Fibroblast of lung (primary cell): ENCODE results near the gene FIBIN. TPM values are rescaled to one million over a fixed set of nuclear protein-coding genes. Genes with fewer than 3 reads are reported as not detected.

ENCODE experiments used
- DNase-seq, 2 donors: peaks; one replicate each; pipeline versions ENCODE4 v3.0.0 to v3.0.0-alpha.2; 2010; ENCODE audit warnings: low read depth in 2 of 2
- H2AFZ ChIP-seq: 2 replicates; pipeline ENCODE4 v1.5.1; 2012; ENCODE audit warnings: low read length, control low read depth, inconsistent platforms
- H3K27ac ChIP-seq: 2 replicates; pipeline ENCODE4 v1.5.1; 2011; ENCODE audit warnings: low read length, control low read depth; ENCODE audit not compliant: insufficient read depth
- H3K27me3 ChIP-seq: 2 replicates; pipeline ENCODE4 v1.5.1; 2011; ENCODE audit warnings: mild to moderate bottlenecking, low read length; ENCODE audit not compliant: control insufficient read depth, insufficient read depth
- H3K36me3 ChIP-seq: 2 replicates; pipeline ENCODE4 v1.5.1; 2011; ENCODE audit warnings: low read length; ENCODE audit not compliant: control insufficient read depth, insufficient read depth
- H3K4me1 ChIP-seq: 2 replicates; pipeline ENCODE4 v1.5.1; 2011; ENCODE audit warnings: low read length; ENCODE audit not compliant: control insufficient read depth, insufficient read depth; ENCODE audit errors: extremely low read depth
- H3K4me2 ChIP-seq: 2 replicates; pipeline ENCODE4 v1.5.1; 2011; ENCODE audit warnings: low read length, control low read depth; ENCODE audit not compliant: insufficient read depth; ENCODE audit errors: extremely low read depth
- H3K4me3 ChIP-seq, 4 experiments: fragments of 200-600 bp in 1 of 4; sonication (generic) in 1 of 4; replicated peaks in 1 of 4; 2 replicates each; pipeline ENCODE4 v1.5.1; 2011 to 2016; ENCODE audit warnings: low read length in 4 of 4, low read depth in 3 of 4, mild to moderate bottlenecking in 3 of 4, control low read depth in 2 of 4, inconsistent platforms in 1 of 4, mixed read lengths in 1 of 4; ENCODE audit not compliant: insufficient read depth in 1 of 4; ENCODE audit errors: control extremely low read depth in 1 of 4
- H3K79me2 ChIP-seq: 2 replicates; pipeline ENCODE4 v1.5.1; 2012; ENCODE audit warnings: mild to moderate bottlenecking, low read length, inconsistent platforms; ENCODE audit not compliant: control insufficient read depth, insufficient read depth
- H3K9ac ChIP-seq: 2 replicates; pipeline ENCODE4 v1.5.1; 2011; ENCODE audit warnings: mild to moderate bottlenecking, low read length, control low read depth; ENCODE audit not compliant: insufficient read depth
- H3K9me3 ChIP-seq: 2 replicates; pipeline ENCODE4 v1.5.1; 2012; ENCODE audit warnings: low read depth, low read length; ENCODE audit not compliant: control insufficient read depth, insufficient read depth
- H4K20me1 ChIP-seq: 2 replicates; pipeline ENCODE4 v1.5.1; 2011; ENCODE audit warnings: low read length; ENCODE audit not compliant: control insufficient read depth, insufficient read depth; ENCODE audit errors: extremely low read depth
- EZH2 ChIP-seq: IDR thresholded peaks from 2 replicates; pipeline ENCODE4 v1.5.1; 2012; ENCODE audit warnings: low read length, control low read depth, mild to moderate bottlenecking; ENCODE audit errors: missing control alignments
- polyA plus RNA-seq, 2 donors: library from polyadenylated mRNA; depleted of rRNA in 1 of 2; stranded (reverse) in 1 of 2; unstranded in 1 of 2; fragments of >200 nt; gene quantifications; 2 replicates each; pipeline ENCODE4 v1.2.1, GENCODE V29; 2011 to 2012; ENCODE audit warnings: missing spikeins in 1 of 2
- total RNA-seq: library from RNA; depleted of rRNA; stranded (reverse); fragments of >200 nt; gene quantifications from 2 replicates; pipeline ENCODE4 v1.2.1, GENCODE V29; 2014
- TF ChIP-seq, protein P1 (sequence below), 2 donors: IDR thresholded peaks in 1 of 2; conservative IDR thresholded peaks in 1 of 2; 1 replicate in 1 of 2; 2 replicates in 1 of 2; pipeline ENCODE4 v1.5.1; 2011 to 2012; ENCODE audit warnings: low read length in 2 of 2, control low read depth in 1 of 2, inconsistent platforms in 1 of 2, low read depth in 1 of 2, mild to moderate bottlenecking in 1 of 2

FIBIN gene
- total and polyA plus RNA-seq, 2 donors (not counting 1 experiment from before 2014, with no cell fraction given), result 14.9 to 89.8 TPM

DNA sequence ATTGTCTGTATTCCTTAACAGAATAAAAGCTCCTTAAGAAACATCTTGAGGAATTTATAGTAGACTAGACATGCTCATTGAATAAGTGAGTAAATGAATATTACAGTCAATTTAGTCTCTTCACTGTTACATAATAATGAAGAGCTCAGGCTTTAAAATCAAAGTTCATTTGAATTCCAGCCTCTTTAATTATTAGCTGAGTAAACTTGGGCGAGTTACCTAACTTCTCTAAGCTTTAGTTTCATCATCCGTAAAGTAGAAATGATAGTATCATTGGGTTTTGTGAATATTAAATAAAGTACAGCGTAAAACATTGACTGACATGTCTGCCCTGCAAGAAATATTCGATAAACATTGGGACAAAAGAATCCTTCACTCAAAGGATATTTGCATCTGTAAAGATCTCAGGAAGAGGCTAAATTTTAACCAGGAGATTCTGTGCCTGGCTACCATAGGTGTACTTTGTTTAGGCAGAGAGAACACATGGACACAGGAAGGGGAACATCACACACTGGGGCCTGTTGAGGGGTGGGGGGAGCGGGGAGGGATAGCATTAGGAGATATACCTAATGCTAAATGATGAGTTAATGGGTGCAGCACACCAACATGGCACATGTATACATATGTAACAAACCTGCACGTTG, 31.5 kb downstream of the FIBIN start:
- Histone ChIP-seq H3K9ac (no peak overlapping the region), H3K36me3 (no peaks in the 10 kb centered on the region), H3K27me3 (no peaks in the 10 kb centered on the region), H3K4me3 (no peak overlapping the region), H3K9me3 (no peaks in the 10 kb centered on the region), H4K20me1 (no peaks in the 10 kb centered on the region), H3K4me2 (no peak overlapping the region), H3K27ac (no peak overlapping the region), H2AFZ (no peak overlapping the region), H3K79me2 (no peaks in the 10 kb centered on the region), H3K4me1 (no peaks in the 10 kb centered on the region)
- no peak for TF ChIP-seq EZH2
- TF ChIP-seq, protein P1, sequence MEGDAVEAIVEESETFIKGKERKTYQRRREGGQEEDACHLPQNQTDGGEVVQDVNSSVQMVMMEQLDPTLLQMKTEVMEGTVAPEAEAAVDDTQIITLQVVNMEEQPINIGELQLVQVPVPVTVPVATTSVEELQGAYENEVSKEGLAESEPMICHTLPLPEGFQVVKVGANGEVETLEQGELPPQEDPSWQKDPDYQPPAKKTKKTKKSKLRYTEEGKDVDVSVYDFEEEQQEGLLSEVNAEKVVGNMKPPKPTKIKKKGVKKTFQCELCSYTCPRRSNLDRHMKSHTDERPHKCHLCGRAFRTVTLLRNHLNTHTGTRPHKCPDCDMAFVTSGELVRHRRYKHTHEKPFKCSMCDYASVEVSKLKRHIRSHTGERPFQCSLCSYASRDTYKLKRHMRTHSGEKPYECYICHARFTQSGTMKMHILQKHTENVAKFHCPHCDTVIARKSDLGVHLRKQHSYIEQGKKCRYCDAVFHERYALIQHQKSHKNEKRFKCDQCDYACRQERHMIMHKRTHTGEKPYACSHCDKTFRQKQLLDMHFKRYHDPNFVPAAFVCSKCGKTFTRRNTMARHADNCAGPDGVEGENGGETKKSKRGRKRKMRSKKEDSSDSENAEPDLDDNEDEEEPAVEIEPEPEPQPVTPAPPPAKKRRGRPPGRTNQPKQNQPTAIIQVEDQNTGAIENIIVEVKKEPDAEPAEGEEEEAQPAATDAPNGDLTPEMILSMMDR (conservative IDR thresholded peaks at IDR 0.05 in 1 of 2, IDR thresholded peaks at IDR 0.05 in 1 of 2; ENCODE audit: low read depth in 1 of 2, low read length in 2 of 2), result no peak
- DNase-seq, result no peak

DNA sequence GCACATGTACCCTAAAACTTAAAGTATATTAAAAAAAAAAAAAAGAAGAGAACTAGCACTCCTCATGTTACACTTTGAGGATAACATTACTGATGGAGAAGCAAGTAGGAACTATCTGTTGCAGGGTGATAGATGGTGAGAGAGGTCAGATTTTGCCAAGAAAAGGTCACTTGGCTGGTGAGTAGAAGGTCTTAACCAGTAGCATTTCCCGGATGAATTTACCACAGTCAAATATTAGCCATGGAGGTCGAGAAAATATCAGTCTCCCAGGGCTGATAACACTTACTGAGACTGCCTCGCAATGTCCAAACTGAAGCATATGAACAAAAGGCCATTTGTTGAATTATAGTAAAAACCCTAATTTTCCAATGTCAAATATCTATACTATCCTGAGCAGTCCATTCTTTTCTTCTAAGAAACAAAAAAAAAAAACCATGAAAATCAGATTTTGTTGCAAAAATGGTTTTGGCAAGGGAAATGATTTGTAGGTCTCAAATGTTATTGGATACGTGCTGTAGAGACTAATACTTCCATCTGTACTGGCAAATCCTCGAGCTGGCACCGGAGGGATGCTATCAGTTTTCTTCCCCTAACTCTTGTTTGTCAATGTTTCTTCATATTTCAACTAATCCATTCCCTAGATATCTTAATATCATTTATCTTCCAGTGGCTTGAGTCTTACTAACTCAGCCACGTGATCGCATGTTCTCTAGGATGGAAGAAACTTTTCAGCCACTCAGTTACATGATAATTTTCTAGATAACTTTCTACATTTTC, 32.2 kb downstream of the FIBIN start:
- no peak overlapping the region for H3K4me3 ChIP-seq
- no peak overlapping the region for H3K27ac ChIP-seq
- no peaks in the 10 kb centered on the region for H3K36me3 ChIP-seq
- no peak overlapping the region for H3K4me2 ChIP-seq
- no peaks in the 10 kb centered on the region for H3K9me3 ChIP-seq
- no peak overlapping the region for H3K9ac ChIP-seq
- no peaks in the 10 kb centered on the region for H3K4me1 ChIP-seq
- no peaks in the 10 kb centered on the region for H3K79me2 ChIP-seq
- no peak overlapping the region for H2AFZ ChIP-seq
- DNase-seq, result no peak
- no peaks in the 10 kb centered on the region for H4K20me1 ChIP-seq
- TF ChIP-seq EZH2, result no peak
- TF ChIP-seq, protein P1 (conservative IDR thresholded peaks at IDR 0.05 in 1 of 2, IDR thresholded peaks at IDR 0.05 in 1 of 2; ENCODE audit: low read depth in 1 of 2, low read length in 2 of 2), result no peak
- H3K27me3 ChIP-seq, result no peaks in the 10 kb centered on the region

DNA sequence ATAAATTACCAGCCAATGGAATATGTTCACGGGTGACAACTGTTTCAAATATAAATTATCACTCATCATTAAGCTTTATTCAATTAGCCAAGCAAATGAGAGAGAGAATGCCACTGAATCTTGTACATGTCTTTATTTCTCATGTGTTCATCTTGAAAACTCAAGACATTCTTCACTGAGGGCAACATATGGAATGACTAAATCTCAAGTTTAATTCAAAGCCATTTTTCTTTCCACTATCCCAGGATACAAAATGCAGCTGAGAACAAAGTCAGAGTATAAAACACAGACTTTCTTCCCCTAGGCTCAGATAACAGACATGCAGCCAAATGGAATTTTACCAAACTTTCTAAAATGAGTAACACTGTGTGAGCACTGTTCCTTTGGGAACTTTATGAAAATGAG, 34.7 kb downstream of the FIBIN start:
- TF ChIP-seq, protein P1 (conservative IDR thresholded peaks at IDR 0.05 in 1 of 2, IDR thresholded peaks at IDR 0.05 in 1 of 2; ENCODE audit: low read depth in 1 of 2, low read length in 2 of 2), result no peak
- TF ChIP-seq EZH2, result no peak
- peak; percentile 37 to 65 for DNase-seq
- no peaks in the 10 kb centered on the region for H3K36me3 ChIP-seq
- H4K20me1 ChIP-seq, result no peaks in the 10 kb centered on the region
- H3K27me3 ChIP-seq, result no peaks in the 10 kb centered on the region
- H2AFZ ChIP-seq, result no peak overlapping the region
- no peak overlapping the region for H3K9ac ChIP-seq
- H3K9me3 ChIP-seq, result no peaks in the 10 kb centered on the region
- no peaks in the 10 kb centered on the region for H3K79me2 ChIP-seq
- no peak overlapping the region for H3K4me3 ChIP-seq
- H3K4me2 ChIP-seq, result no peak overlapping the region
- H3K4me1 ChIP-seq, result no peaks in the 10 kb centered on the region
- H3K27ac ChIP-seq, result no peak overlapping the region
